ENCODE measurements around the gene RICTOR.

DNA sequence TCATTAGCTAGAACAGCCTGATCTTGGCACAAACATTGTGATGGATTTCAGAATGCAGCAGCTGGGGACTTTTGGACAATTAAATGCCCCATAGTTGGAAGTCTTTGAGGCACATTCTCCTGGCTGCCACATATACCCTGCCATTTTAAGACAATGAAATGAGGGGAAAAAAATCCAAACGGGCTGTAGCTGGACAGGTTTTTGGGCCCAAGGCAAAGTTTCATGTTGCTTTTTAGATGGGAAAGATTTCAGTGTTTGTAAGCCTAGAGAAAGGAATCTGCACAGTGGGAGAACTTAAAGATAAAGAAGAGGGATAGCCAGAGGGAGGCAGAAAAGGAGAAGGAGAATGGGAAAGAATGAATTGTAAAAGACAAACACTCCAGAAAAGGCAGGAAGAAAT, 30.0 kb upstream of the RICTOR start:
- no peak for TF ChIP-seq BHLHE40 (IDR thresholded peaks at IDR 0.05; ENCODE audit: borderline replicate concordance)
- no peak for TF ChIP-seq LEF1 (IDR thresholded peaks at IDR 0.05; ENCODE audit: borderline replicate concordance)
- no peak for TF ChIP-seq CTBP1 (IDR thresholded peaks at IDR 0.05; ENCODE audit: borderline replicate concordance)
- TF ChIP-seq SUZ12 (IDR thresholded peaks at IDR 0.05), result no peak
- TF ChIP-seq FOXA1 (IDR thresholded peaks at IDR 0.05), result no peak
- TF ChIP-seq, protein P1, sequence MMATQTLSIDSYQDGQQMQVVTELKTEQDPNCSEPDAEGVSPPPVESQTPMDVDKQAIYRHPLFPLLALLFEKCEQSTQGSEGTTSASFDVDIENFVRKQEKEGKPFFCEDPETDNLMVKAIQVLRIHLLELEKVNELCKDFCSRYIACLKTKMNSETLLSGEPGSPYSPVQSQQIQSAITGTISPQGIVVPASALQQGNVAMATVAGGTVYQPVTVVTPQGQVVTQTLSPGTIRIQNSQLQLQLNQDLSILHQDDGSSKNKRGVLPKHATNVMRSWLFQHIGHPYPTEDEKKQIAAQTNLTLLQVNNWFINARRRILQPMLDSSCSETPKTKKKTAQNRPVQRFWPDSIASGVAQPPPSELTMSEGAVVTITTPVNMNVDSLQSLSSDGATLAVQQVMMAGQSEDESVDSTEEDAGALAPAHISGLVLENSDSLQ (IDR thresholded peaks at IDR 0.05), result no peak
- TF ChIP-seq SP1 (IDR thresholded peaks at IDR 0.05), result no peak
- TF ChIP-seq L3MBTL2 (conservative IDR thresholded peaks at IDR 0.05), result no peak
- no peak for TF ChIP-seq FOXM1 (IDR thresholded peaks at IDR 0.05; ENCODE audit: borderline replicate concordance)
- TF ChIP-seq FOXK2 (IDR thresholded peaks at IDR 0.05), result no peak
- no peak for TF ChIP-seq ZNF384 (IDR thresholded peaks at IDR 0.05)
- TF ChIP-seq ARNT (IDR thresholded peaks at IDR 0.05), result no peak
- TF ChIP-seq ELF4 (IDR thresholded peaks at IDR 0.05), result no peak
- no peak for TF ChIP-seq NFRKB (IDR thresholded peaks at IDR 0.05)

Measured in HEK293T (cell line).